Ishikawa (cell line): ENCODE measurements around the gene SLC52A3.

Experiments
- CEBPB ChIP-seq: IDR thresholded peaks from 2 replicates; pipeline ENCODE4 v1.6.1; 2012
- EGR1 ChIP-seq: IDR thresholded peaks from 2 replicates; pipeline ENCODE4 v1.6.1; 2012
- EP300 ChIP-seq: IDR thresholded peaks from 2 replicates; pipeline ENCODE4 v1.6.1; 2012; ENCODE audit warnings: borderline replicate concordance
- FOXM1 ChIP-seq: IDR thresholded peaks from 2 replicates; pipeline ENCODE4 v1.6.1; 2012; ENCODE audit warnings: low read depth, borderline replicate concordance
- MAX ChIP-seq: IDR thresholded peaks from 2 replicates; pipeline ENCODE4 v1.6.1; 2012
- RAD21 ChIP-seq: IDR thresholded peaks from 2 replicates; pipeline ENCODE4 v1.6.1; 2012; ENCODE audit warnings: low read depth
- REST ChIP-seq: IDR thresholded peaks from 2 replicates; pipeline ENCODE4 v1.6.1; 2012; ENCODE audit warnings: low read depth, mild to moderate bottlenecking
- TAF1 ChIP-seq: IDR thresholded peaks from 2 replicates; pipeline ENCODE4 v1.6.1; 2012; ENCODE audit warnings: low read depth, mild to moderate bottlenecking
- YY1 ChIP-seq: IDR thresholded peaks from 2 replicates; pipeline ENCODE4 v1.6.1; 2012; ENCODE audit warnings: low read depth
- ZBTB7A ChIP-seq: IDR thresholded peaks from 2 replicates; pipeline ENCODE4 v1.6.1; 2012; ENCODE audit warnings: low read depth

GRCh38 chr20:787825-788224 is 19.5 kb upstream of the SLC52A3 start:
- no peak for TF ChIP-seq EGR1
- TF ChIP-seq TAF1: no peak
- TF ChIP-seq MAX: no peak
- no peak for TF ChIP-seq EP300
- TF ChIP-seq REST: no peak
- TF ChIP-seq CEBPB: no peak
- TF ChIP-seq RAD21: no peak
- no peak for TF ChIP-seq FOXM1
- no peak for TF ChIP-seq YY1
- no peak for TF ChIP-seq ZBTB7A
